Measurements from ENCODE around the gene GFI1B. TPM values are rescaled to one million over a fixed set of nuclear protein-coding genes. Genes with fewer than 3 reads are reported as not detected.

GFI1B gene
- total and polyA plus RNA-seq, 10 of the 15 experiments (the other 5 are each of a cell fraction or from before 2014, with no cell fraction given): 0.04 to 0.11 (median 0.05) TPM; not detected in 7

GRCh38 chr9:133030317-133031129, 52.0 kb downstream of the GFI1B start, which contains the start of gene GTF3C5 (continued):
- TF ChIP-seq, protein P1, sequence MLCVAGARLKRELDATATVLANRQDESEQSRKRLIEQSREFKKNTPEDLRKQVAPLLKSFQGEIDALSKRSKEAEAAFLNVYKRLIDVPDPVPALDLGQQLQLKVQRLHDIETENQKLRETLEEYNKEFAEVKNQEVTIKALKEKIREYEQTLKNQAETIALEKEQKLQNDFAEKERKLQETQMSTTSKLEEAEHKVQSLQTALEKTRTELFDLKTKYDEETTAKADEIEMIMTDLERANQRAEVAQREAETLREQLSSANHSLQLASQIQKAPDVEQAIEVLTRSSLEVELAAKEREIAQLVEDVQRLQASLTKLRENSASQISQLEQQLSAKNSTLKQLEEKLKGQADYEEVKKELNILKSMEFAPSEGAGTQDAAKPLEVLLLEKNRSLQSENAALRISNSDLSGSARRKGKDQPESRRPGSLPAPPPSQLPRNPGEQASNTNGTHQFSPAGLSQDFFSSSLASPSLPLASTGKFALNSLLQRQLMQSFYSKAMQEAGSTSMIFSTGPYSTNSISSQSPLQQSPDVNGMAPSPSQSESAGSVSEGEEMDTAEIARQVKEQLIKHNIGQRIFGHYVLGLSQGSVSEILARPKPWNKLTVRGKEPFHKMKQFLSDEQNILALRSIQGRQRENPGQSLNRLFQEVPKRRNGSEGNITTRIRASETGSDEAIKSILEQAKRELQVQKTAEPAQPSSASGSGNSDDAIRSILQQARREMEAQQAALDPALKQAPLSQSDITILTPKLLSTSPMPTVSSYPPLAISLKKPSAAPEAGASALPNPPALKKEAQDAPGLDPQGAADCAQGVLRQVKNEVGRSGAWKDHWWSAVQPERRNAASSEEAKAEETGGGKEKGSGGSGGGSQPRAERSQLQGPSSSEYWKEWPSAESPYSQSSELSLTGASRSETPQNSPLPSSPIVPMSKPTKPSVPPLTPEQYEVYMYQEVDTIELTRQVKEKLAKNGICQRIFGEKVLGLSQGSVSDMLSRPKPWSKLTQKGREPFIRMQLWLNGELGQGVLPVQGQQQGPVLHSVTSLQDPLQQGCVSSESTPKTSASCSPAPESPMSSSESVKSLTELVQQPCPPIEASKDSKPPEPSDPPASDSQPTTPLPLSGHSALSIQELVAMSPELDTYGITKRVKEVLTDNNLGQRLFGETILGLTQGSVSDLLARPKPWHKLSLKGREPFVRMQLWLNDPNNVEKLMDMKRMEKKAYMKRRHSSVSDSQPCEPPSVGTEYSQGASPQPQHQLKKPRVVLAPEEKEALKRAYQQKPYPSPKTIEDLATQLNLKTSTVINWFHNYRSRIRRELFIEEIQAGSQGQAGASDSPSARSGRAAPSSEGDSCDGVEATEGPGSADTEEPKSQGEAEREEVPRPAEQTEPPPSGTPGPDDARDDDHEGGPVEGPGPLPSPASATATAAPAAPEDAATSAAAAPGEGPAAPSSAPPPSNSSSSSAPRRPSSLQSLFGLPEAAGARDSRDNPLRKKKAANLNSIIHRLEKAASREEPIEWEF (IDR thresholded peaks at IDR 0.05; ENCODE audit: insufficient replicate concordance, low read depth, low read length): no peak
- no peak for TF ChIP-seq USF1 (IDR thresholded peaks at IDR 0.05; ENCODE audit: borderline replicate concordance, extremely low read length, insufficient read depth, low read depth, low read length)
- 0 out of 2 replicates have a peak, but pooled peaks have one; percentile 16 for TF ChIP-seq BCL11A (IDR thresholded peaks at IDR 0.05; ENCODE audit: low read depth, low read length)
- TF ChIP-seq, protein P2, sequence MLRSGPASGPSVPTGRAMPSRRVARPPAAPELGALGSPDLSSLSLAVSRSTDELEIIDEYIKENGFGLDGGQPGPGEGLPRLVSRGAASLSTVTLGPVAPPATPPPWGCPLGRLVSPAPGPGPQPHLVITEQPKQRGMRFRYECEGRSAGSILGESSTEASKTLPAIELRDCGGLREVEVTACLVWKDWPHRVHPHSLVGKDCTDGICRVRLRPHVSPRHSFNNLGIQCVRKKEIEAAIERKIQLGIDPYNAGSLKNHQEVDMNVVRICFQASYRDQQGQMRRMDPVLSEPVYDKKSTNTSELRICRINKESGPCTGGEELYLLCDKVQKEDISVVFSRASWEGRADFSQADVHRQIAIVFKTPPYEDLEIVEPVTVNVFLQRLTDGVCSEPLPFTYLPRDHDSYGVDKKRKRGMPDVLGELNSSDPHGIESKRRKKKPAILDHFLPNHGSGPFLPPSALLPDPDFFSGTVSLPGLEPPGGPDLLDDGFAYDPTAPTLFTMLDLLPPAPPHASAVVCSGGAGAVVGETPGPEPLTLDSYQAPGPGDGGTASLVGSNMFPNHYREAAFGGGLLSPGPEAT (IDR thresholded peaks at IDR 0.05; ENCODE audit: low read depth): peak; percentile 100
- peak; percentile 48 for TF ChIP-seq NFYA (IDR thresholded peaks at IDR 0.05; ENCODE audit: borderline replicate concordance, low read depth, low read length)
- peak in 1 of 2 experiments; percentile 75; a peak in 1 of 4 replicates for TF ChIP-seq SRF (IDR thresholded peaks at IDR 0.05; ENCODE audit: low read depth in 2 of 2, low read length in 2 of 2)

Data from GM12878 (cell line).